GF-D8 (cell line): ENCODE data around the gene OXSR1.
A peak's percentile ranks its signal among the peaks of the same experiment; 100 is the strongest.
"Not testable (repeated sequence)": the region's sequence is repeated elsewhere in the genome, so short reads cannot be mapped to it uniquely, and the experiment has no call there.

Experiments used
- DNase-seq: peaks from one replicate; lab custom pipeline; 2025; lab: John Stamatoyannopoulos, UW

OXSR1 gene

DNA sequence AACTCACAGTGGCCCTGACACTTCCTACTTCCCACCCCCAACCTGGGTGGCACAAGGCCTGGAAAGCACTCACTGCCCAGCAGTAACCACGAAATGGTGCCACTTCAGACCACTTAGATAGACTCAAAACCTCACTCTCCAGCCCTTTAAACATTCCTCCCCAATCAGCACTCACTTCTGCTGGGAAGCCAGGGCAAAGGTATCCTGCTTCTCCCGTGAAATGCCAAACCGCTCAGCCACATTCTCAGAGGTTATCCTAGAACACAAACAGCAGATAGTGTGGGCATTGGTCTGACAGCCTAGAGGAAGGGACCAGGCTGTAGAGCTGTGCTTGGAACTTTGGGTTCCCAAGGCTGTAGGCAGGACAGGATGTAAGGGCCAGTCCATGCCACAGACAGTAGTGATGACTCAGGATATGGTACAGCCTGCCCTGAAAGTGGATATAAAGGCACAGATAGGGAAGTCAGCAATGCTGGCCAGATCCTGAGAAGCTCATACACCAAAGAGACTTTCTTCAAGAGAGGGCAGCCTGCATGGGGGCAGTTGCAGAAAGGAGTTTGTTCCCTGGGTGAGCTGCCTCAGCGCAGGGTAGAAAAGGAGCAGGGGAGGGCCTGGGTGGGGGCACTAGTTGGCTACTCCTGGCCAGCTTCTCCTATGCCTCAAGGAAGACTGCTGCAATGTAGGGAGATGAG is 37.6 kb upstream of the OXSR1 start:
- no peak for DNase-seq

GRCh38 chr3:38128303-38128655 is 37.1 kb upstream of the OXSR1 start:
- DNase-seq, result no peak

DNA sequence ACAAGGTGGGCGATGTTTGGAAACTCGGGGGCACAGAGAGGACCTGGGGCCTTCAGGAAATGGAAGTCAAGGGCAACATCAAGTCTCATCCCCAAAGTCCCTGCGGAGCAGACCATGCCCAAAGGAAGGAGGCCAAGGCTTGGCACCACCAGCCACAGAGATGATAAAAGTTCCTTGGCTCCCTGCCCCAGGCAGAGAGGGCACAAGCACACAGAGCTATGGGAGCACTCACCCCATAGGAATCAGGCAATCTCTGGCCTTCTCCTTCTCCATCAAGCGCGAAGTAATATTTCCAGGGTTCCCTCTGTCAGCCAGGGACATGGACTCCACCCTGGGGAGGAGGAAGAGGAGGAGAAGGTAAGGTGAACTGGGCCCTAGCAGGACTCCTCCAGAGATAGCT is 36.3 kb upstream of the OXSR1 start:
- no peak for DNase-seq

DNA sequence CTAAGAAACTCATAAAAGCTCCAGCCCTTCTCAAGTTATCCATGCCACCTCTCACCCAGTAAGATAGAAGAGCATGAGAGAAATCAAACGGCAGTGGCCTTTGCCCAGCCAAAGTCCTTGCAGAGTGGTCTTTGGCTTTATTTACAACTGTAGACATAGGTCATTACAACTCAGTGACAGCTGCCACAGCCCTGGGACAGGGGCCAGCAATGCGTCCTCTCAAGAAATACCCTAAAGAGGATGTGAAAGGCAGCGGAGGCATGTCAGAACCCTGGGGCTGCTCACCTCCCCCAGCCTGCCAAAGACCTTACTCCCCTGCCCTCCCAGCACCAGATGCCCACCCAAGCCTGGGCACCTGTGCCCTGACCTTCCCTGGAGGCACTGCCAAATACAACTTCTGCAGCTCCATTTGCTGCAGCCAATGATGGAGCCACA is 34.7 kb upstream of the OXSR1 start:
- no peak for DNase-seq

DNA sequence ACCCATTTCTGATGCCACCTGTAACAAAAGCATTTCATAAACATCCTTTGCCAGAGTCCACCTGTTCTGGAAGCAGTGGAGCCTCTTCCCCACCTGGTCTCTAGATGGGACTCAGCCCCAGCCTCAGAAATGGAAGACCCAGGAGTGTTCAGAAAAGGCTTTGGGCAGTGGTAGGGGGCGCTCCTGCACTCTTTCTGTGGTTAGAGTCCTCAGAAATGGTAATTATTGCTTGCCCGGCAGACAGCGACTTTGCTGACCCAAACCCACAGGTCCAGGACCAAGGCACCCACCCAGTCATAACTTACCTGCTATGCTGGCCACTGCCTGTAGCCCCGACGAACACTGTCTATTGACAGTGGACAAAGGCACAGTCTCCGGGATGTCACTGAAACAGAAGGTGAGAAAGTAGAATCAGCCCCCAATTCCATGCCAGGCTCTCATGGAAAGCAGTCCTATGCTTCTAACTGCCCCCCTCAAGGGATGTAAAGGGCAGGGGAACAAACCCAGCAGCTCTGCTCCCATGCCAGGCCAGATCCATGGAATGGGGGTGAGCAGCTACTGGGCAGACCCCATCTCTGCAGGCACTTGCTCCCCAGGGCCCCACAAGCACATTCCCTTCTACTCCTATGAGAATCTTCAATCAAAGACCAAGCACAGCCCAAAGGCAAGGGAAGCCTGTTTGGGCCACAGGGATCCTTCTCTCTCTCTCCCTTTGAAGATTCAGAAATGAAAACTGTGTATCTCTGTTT is 33.5 kb upstream of the OXSR1 start:
- DNase-seq, result no peak

GRCh38 chr3:38133209-38133556 is 32.2 kb upstream of the OXSR1 start:
- no peak for DNase-seq

- DNase-seq, result no peak
These were observed 31.6 kb upstream of the OXSR1 start for GRCh38 chr3:38133557-38134405.

- not testable (repeated sequence) for DNase-seq
These were observed 30.7 kb upstream of the OXSR1 start for GRCh38 chr3:38134517-38135143.

DNA sequence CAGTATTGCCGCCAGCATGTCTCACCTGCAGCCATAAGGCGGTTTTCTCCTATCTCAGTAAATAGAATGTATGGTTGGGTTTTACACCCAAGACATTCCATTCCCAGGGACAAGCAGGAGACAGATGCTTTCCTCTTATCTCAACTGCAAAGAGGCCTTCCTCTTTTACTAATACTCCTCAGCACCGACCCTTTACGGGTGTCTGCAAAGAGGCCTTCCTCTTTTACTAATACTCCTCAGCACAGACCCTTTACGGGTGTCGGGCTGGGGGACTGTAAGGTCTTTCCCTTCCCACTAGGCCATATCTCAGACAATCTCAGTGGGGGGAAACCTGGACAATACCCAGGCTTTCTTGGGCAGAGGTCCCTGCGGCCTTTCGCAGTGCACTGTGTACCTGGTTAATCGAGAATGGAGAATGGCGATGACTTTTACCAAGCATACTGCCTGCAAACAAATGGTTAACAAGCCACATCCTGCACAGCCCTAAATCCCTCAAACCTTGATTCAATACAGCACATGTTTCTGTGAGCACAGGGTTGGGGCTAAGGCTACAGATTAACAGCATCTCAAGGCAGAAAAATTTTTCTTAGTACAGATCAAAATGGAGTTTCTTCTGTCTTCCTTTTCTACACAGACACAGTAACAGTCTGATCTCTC is 29.6 kb upstream of the OXSR1 start:
- DNase-seq, result peak; percentile 28

- DNase-seq, result no peak
These were observed 29.0 kb upstream of the OXSR1 start for GRCh38 chr3:38136393-38136776.

- peak; percentile 95 for DNase-seq
These were observed 28.3 kb upstream of the OXSR1 start, which contains the start of gene ACAA1 for GRCh38 chr3:38136777-38137614. TSS of gene ACAA1 (minus strand) at chr3:38137127. CDS start at chr3:38137035, 92 bp downstream.

GRCh38 chr3:38137615-38138348 is 27.6 kb upstream of the OXSR1 start:
- no peak for DNase-seq

- DNase-seq, result peak; percentile 17
These were observed 26.8 kb upstream of the OXSR1 start, which contains the start of gene MYD88 for GRCh38 chr3:38138349-38139190. TSS of gene MYD88 (plus strand) at chr3:38138661. CDS start at chr3:38138701, 40 bp downstream.

DNA sequence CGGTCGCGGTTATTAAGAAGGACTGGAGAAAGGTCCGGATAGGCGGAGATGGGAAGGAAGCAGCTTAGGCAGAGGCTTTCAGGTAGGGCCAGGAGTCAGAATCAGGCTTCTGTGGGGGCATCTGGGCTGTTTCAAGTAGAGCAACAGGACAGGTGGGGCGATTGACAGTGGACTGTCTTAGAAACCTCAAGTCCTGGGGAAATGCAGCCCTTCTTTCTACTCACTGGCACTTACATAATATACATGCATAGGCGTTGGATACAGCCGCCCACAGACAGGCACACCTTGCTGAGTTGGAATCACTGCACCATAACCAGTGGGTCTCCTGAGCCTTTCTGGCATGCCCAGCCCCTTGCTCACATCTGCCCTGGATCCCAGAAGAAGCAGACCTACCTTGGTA is 26.1 kb upstream of the OXSR1 start:
- DNase-seq, result no peak

DNA sequence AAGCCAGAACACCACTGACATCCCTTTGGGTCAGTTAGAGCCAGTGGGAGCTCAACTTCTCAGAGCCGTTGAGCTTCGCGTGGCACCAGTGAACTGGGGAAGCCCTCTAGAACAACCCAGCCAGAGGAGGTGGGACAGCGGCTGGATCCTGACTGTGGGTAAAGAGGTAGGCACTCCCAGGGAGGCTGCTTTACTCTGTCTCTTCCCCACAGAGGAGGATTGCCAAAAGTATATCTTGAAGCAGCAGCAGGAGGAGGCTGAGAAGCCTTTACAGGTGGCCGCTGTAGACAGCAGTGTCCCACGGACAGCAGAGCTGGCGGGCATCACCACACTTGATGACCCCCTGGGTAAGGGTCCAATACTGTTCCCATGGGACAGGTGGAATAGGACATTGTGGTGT is 25.7 kb upstream of the OXSR1 start:
- no peak for DNase-seq

DNA sequence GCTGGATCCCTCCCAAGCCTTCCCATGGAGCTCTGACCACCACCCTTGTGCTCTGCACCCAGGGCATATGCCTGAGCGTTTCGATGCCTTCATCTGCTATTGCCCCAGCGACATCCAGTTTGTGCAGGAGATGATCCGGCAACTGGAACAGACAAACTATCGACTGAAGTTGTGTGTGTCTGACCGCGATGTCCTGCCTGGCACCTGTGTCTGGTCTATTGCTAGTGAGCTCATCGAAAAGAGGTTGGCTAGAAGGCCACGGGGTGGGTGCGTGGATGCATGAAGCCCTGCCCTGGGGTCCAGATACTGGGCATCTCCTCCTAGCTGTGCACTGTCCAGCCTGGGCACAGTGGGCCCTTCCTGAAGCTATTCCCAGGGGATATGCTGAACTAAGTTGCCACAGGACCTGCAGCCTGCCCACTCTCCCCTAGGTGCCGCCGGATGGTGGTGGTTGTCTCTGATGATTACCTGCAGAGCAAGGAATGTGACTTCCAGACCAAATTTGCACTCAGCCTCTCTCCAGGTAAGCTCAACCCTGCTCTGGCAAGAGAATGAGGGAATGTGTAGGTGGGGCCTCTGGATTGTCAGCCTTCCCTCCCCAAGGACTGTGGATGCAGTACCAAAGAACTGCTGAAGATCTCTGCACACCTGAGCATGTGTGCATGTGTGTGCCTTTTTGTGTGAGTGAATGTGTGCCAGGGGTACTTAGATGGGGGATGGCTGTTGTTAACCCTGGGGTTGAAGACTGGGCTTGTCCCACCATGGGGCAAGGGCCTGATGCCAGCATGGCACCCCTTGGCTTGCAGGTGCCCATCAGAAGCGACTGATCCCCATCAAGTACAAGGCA is 24.8 kb upstream of the OXSR1 start:
- DNase-seq, result no peak

- no peak for DNase-seq
These were observed 24.0 kb upstream of the OXSR1 start for GRCh38 chr3:38141173-38141951.

DNA sequence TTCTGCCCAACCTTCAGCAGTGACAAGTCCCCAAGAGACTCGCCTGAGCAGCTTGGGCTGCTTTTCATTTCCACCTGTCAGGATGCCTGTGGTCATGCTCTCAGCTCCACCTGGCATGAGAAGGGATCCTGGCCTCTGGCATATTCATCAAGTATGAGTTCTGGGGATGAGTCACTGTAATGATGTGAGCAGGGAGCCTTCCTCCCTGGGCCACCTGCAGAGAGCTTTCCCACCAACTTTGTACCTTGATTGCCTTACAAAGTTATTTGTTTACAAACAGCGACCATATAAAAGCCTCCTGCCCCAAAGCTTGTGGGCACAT is 23.4 kb upstream of the OXSR1 start:
- no peak for DNase-seq
